HEK293 (cell line): Measurements from ENCODE around the gene ADPRHL1.

Experiments used
- HOXC10 ChIP-seq: sonication (generic); formaldehyde crosslinking; IDR thresholded peaks from 2 replicates; pipeline ENCODE4 v1.8.1; 2023; ENCODE audit warnings: mild to moderate bottlenecking, missing genetic modification reagents
- ZBTB21 ChIP-seq: fragments of 450-650 bp; formaldehyde crosslinking; IDR thresholded peaks from 2 replicates; pipeline ENCODE4 v1.5.1; 2017; ENCODE audit warnings: missing biosample characterization, missing genetic modification characterization
- ZFP41 ChIP-seq: fragments of 450-650 bp; formaldehyde crosslinking; IDR thresholded peaks from 2 replicates; pipeline ENCODE4 v1.5.1; 2016; ENCODE audit warnings: missing biosample characterization, missing genetic modification characterization, borderline replicate concordance
- ZNF133 ChIP-seq: fragments of 450-650 bp; formaldehyde crosslinking; IDR thresholded peaks from 2 replicates; pipeline ENCODE4 v1.5.1; 2016; ENCODE audit warnings: missing biosample characterization, missing genetic modification characterization
- ZNF155 ChIP-seq: fragments of 450-650 bp; formaldehyde crosslinking; IDR thresholded peaks from 2 replicates; pipeline ENCODE4 v1.5.1; 2016; ENCODE audit warnings: missing biosample characterization, missing genetic modification characterization
- ZNF211 ChIP-seq: fragments of 450-650 bp; formaldehyde crosslinking; IDR thresholded peaks from 2 replicates; pipeline ENCODE4 v1.5.1; 2016; ENCODE audit warnings: low read depth, missing biosample characterization, missing genetic modification characterization
- ZNF223 ChIP-seq: fragments of 450-650 bp; formaldehyde crosslinking; IDR thresholded peaks from 2 replicates; pipeline ENCODE4 v1.5.1; 2016; ENCODE audit warnings: missing biosample characterization, missing genetic modification characterization
- ZNF292 ChIP-seq: fragments of 450-650 bp; formaldehyde crosslinking; IDR thresholded peaks from 2 replicates; pipeline ENCODE4 v1.5.1; 2016; ENCODE audit warnings: low read depth, missing biosample characterization, missing genetic modification characterization, borderline replicate concordance
- ZNF302 ChIP-seq: fragments of 450-650 bp; formaldehyde crosslinking; IDR thresholded peaks from 2 replicates; pipeline ENCODE4 v1.5.1; 2016; ENCODE audit warnings: missing biosample characterization, missing genetic modification characterization, low read depth
- ZNF324 ChIP-seq: fragments of 450-650 bp; formaldehyde crosslinking; IDR thresholded peaks from 2 replicates; pipeline ENCODE4 v1.5.1; 2016; ENCODE audit warnings: missing biosample characterization, missing genetic modification characterization
- ZNF335 ChIP-seq: fragments of 450-650 bp; formaldehyde crosslinking; conservative IDR thresholded peaks from 2 replicates; pipeline ENCODE4 v1.5.1; 2016; ENCODE audit warnings: missing biosample characterization, missing genetic modification characterization
- ZNF416 ChIP-seq: fragments of 450-650 bp; formaldehyde crosslinking; IDR thresholded peaks from 2 replicates; pipeline ENCODE4 v1.5.1; 2016; ENCODE audit warnings: missing biosample characterization, missing genetic modification characterization
- ZNF48 ChIP-seq: fragments of 450-650 bp; formaldehyde crosslinking; IDR thresholded peaks from 2 replicates; pipeline ENCODE4 v1.5.1; 2016; ENCODE audit warnings: missing biosample characterization, missing genetic modification characterization
- ZNF596 ChIP-seq: fragments of 450-650 bp; IDR thresholded peaks from 2 replicates; pipeline ENCODE4 v1.5.0; 2018; ENCODE audit warnings: missing biosample characterization, mild to moderate bottlenecking, missing genetic modification characterization, moderate library complexity
- ZNF624 ChIP-seq: fragments of 450-650 bp; formaldehyde crosslinking; IDR thresholded peaks from 2 replicates; pipeline ENCODE4 v1.5.1; 2017; ENCODE audit warnings: missing biosample characterization, missing genetic modification characterization
- TF ChIP-seq, protein P1 (sequence below): fragments of 450-650 bp; formaldehyde crosslinking; IDR thresholded peaks from 2 replicates; pipeline ENCODE4; 2016; ENCODE audit warnings: missing biosample characterization, missing genetic modification characterization
- TF ChIP-seq, protein P2 (sequence below): fragments of 450-650 bp; formaldehyde crosslinking; IDR thresholded peaks from 2 replicates; pipeline ENCODE4 v1.5.1; 2016; ENCODE audit warnings: missing biosample characterization, missing genetic modification characterization, low read depth
- TF ChIP-seq, protein P3 (sequence below): fragments of 450-650 bp; formaldehyde crosslinking; IDR thresholded peaks from 2 replicates; pipeline ENCODE4 v1.5.1; 2016; ENCODE audit warnings: missing biosample characterization, missing genetic modification characterization
- TF ChIP-seq, protein P4 (sequence below): fragments of 450-650 bp; formaldehyde crosslinking; IDR thresholded peaks from 2 replicates; pipeline ENCODE4 v1.5.1; 2016; ENCODE audit warnings: missing biosample characterization, missing genetic modification characterization, borderline replicate concordance
- TF ChIP-seq, protein P5 (sequence below): fragments of 450-650 bp; IDR thresholded peaks from 2 replicates; pipeline ENCODE4 v1.5.1; 2018; ENCODE audit warnings: missing biosample characterization, missing genetic modification characterization
- TF ChIP-seq, protein P6 (sequence below): fragments of 450-650 bp; formaldehyde crosslinking; IDR thresholded peaks from 2 replicates; pipeline ENCODE4 v1.5.1; 2016; ENCODE audit warnings: missing biosample characterization, missing genetic modification characterization, low read depth
- TF ChIP-seq, protein P7 (sequence below): fragments of 450-650 bp; formaldehyde crosslinking; IDR thresholded peaks from 2 replicates; pipeline ENCODE4 v1.5.1; 2016; ENCODE audit warnings: missing biosample characterization, missing genetic modification characterization
- TF ChIP-seq, protein P8 (sequence below): fragments of 450-650 bp; formaldehyde crosslinking; IDR thresholded peaks from 2 replicates; pipeline ENCODE4 v1.5.1; 2016; ENCODE audit warnings: missing biosample characterization, missing genetic modification characterization

ADPRHL1 gene

DNA sequence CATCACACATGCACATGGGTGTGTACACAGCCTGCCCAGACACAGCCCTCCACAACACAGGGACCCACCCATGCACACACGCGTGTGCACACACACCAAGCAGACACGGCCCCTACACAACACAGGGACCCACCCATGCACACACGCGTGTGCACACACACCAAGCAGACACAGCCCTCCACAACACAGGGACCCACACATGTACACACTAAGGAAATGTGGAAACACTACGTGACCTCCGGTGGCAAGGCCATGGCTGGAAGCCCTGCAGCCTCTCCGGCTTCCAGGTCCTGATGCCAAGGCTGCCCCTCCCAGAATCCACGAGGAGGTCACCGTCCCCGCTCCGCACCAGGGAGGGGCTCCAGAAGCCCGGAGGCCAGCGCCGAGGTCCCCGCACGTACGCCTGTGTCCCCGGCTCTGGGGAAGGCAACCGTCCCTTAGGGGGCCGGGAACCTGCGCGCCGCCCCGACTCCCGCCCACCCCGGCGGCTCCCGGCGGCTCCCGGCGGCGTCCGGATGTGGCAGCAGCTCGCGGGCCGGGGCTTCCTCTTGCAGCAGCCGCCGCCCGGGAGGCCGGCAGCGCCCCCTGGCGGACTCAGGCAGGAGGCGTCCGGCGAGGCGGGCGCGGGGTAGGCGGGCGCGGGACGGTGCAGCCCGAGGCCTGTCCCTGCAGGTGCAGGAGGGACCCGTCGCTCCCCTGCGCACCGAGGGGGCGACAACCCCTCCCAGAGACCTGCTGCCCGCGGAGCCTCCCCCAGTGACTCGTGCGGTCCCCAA lies 59.5 kb downstream of the ADPRHL1 start (continued):
- TF ChIP-seq HOXC10 (CRISPR knock-in tag) (no peak), ZNF596 (tag by site-specific recombination) (peak; percentile 30; the same call in 1 of the 2 replicates), ZNF302 (tag by site-specific recombination) (no peak), ZNF416 (tag by site-specific recombination) (no peak), ZNF624 (tag by site-specific recombination) (no peak), ZNF48 (tag by site-specific recombination) (no peak), ZNF292 (tag by site-specific recombination) (no peak), ZNF324 (tag by site-specific recombination) (no peak), ZNF223 (tag by site-specific recombination) (no peak; the same call in 1 of the 2 replicates), ZNF155 (tag by site-specific recombination) (no peak), ZFP41 (tag by site-specific recombination) (no peak), ZNF335 (peak; percentile 80), ZNF133 (tag by site-specific recombination) (no peak), ZBTB21 (tag by site-specific recombination) (no peak), ZNF211 (tag by site-specific recombination) (no peak)
- TF ChIP-seq, protein P1, sequence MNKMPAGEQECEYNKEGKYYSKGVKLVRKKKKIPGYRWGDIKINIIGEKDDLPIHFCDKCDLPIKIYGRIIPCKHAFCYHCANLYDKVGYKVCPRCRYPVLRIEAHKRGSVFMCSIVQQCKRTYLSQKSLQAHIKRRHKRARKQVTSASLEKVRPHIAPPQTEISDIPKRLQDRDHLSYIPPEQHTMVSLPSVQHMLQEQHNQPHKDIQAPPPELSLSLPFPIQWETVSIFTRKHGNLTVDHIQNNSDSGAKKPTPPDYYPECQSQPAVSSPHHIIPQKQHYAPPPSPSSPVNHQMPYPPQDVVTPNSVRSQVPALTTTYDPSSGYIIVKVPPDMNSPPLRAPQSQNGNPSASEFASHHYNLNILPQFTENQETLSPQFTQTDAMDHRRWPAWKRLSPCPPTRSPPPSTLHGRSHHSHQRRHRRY, result no peak
- TF ChIP-seq, protein P2, sequence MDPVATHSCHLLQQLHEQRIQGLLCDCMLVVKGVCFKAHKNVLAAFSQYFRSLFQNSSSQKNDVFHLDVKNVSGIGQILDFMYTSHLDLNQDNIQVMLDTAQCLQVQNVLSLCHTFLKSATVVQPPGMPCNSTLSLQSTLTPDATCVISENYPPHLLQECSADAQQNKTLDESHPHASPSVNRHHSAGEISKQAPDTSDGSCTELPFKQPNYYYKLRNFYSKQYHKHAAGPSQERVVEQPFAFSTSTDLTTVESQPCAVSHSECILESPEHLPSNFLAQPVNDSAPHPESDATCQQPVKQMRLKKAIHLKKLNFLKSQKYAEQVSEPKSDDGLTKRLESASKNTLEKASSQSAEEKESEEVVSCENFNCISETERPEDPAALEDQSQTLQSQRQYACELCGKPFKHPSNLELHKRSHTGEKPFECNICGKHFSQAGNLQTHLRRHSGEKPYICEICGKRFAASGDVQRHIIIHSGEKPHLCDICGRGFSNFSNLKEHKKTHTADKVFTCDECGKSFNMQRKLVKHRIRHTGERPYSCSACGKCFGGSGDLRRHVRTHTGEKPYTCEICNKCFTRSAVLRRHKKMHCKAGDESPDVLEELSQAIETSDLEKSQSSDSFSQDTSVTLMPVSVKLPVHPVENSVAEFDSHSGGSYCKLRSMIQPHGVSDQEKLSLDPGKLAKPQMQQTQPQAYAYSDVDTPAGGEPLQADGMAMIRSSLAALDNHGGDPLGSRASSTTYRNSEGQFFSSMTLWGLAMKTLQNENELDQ (tag by site-specific recombination), result no peak
- TF ChIP-seq, protein P3, sequence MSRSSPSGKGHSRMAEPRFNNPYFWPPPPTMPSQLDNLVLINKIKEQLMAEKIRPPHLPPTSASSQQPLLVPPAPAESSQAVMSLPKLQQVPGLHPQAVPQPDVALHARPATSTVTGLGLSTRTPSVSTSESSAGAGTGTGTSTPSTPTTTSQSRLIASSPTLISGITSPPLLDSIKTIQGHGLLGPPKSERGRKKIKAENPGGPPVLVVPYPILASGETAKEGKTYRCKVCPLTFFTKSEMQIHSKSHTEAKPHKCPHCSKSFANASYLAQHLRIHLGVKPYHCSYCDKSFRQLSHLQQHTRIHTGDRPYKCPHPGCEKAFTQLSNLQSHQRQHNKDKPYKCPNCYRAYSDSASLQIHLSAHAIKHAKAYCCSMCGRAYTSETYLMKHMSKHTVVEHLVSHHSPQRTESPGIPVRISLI (tag by site-specific recombination), result no peak
- TF ChIP-seq, protein P4, sequence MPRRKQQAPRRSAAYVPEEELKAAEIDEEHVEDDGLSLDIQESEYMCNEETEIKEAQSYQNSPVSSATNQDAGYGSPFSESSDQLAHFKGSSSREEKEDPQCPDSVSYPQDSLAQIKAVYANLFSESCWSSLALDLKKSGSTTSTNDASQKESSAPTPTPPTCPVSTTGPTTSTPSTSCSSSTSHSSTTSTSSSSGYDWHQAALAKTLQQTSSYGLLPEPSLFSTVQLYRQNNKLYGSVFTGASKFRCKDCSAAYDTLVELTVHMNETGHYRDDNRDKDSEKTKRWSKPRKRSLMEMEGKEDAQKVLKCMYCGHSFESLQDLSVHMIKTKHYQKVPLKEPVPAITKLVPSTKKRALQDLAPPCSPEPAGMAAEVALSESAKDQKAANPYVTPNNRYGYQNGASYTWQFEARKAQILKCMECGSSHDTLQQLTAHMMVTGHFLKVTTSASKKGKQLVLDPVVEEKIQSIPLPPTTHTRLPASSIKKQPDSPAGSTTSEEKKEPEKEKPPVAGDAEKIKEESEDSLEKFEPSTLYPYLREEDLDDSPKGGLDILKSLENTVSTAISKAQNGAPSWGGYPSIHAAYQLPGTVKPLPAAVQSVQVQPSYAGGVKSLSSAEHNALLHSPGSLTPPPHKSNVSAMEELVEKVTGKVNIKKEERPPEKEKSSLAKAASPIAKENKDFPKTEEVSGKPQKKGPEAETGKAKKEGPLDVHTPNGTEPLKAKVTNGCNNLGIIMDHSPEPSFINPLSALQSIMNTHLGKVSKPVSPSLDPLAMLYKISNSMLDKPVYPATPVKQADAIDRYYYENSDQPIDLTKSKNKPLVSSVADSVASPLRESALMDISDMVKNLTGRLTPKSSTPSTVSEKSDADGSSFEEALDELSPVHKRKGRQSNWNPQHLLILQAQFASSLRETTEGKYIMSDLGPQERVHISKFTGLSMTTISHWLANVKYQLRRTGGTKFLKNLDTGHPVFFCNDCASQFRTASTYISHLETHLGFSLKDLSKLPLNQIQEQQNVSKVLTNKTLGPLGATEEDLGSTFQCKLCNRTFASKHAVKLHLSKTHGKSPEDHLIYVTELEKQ, result no peak
- TF ChIP-seq, protein P5, sequence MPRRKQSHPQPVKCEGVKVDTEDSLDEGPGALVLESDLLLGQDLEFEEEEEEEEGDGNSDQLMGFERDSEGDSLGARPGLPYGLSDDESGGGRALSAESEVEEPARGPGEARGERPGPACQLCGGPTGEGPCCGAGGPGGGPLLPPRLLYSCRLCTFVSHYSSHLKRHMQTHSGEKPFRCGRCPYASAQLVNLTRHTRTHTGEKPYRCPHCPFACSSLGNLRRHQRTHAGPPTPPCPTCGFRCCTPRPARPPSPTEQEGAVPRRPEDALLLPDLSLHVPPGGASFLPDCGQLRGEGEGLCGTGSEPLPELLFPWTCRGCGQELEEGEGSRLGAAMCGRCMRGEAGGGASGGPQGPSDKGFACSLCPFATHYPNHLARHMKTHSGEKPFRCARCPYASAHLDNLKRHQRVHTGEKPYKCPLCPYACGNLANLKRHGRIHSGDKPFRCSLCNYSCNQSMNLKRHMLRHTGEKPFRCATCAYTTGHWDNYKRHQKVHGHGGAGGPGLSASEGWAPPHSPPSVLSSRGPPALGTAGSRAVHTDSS (tag by site-specific recombination), result no peak
- TF ChIP-seq, protein P6, sequence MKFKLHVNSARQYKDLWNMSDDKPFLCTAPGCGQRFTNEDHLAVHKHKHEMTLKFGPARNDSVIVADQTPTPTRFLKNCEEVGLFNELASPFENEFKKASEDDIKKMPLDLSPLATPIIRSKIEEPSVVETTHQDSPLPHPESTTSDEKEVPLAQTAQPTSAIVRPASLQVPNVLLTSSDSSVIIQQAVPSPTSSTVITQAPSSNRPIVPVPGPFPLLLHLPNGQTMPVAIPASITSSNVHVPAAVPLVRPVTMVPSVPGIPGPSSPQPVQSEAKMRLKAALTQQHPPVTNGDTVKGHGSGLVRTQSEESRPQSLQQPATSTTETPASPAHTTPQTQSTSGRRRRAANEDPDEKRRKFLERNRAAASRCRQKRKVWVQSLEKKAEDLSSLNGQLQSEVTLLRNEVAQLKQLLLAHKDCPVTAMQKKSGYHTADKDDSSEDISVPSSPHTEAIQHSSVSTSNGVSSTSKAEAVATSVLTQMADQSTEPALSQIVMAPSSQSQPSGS, result no peak
- TF ChIP-seq, protein P7, sequence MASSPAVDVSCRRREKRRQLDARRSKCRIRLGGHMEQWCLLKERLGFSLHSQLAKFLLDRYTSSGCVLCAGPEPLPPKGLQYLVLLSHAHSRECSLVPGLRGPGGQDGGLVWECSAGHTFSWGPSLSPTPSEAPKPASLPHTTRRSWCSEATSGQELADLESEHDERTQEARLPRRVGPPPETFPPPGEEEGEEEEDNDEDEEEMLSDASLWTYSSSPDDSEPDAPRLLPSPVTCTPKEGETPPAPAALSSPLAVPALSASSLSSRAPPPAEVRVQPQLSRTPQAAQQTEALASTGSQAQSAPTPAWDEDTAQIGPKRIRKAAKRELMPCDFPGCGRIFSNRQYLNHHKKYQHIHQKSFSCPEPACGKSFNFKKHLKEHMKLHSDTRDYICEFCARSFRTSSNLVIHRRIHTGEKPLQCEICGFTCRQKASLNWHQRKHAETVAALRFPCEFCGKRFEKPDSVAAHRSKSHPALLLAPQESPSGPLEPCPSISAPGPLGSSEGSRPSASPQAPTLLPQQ (tag by site-specific recombination), result no peak
- TF ChIP-seq, protein P8, sequence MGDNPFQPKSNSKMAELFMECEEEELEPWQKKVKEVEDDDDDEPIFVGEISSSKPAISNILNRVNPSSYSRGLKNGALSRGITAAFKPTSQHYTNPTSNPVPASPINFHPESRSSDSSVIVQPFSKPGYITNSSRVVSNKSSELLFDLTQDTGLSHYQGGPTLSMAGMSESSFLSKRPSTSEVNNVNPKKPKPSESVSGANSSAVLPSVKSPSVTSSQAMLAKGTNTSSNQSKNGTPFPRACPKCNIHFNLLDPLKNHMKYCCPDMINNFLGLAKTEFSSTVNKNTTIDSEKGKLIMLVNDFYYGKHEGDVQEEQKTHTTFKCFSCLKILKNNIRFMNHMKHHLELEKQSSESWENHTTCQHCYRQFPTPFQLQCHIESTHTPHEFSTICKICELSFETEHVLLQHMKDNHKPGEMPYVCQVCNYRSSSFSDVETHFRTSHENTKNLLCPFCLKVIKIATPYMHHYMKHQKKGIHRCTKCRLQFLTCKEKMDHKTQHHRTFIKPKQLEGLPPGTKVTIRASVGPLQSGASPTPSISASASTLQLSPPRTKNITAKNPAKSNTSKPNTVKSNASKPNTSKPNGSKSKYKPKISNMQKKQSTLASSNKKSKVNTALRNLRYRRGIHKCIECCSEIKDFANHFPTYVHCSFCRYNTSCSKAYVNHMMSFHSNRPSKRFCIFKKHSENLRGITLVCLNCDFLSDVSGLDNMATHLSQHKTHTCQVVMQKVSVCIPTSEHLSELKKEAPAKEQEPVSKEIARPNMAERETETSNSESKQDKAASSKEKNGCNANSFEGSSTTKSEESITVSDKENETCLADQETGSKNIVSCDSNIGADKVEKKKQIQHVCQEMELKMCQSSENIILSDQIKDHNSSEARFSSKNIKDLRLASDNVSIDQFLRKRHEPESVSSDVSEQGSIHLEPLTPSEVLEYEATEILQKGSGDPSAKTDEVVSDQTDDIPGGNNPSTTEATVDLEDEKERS (tag by site-specific recombination), result no peak
